SK-MEL-5 (cell line): ENCODE results near the gene CKM. TPM values are rescaled to one million over a fixed set of nuclear protein-coding genes. Genes with fewer than 3 reads are reported as not detected.

Experiments
- DNase-seq: peaks from one replicate; pipeline ENCODE4 v3.0.0-alpha.2; 2016; ENCODE audit warnings: low read depth, low spot score
- in situ Hi-C: cut with HindIII; loops from 2 replicates; pipeline ENCODE4 v1.10.0; 2016; ENCODE audit warnings: low sequenced_read_pairs, high pct_unique_total_duplicates, low pct_unique_long_range_greater_than_20kb
- total RNA-seq: library from RNA; depleted of rRNA; stranded (reverse); fragments of >200 nt; shearing (Covaris generic); gene quantifications from 2 replicates; pipeline ENCODE4 v1.2.3, GENCODE V29; 2014

Gene CKM
- total RNA-seq, 1 experiment from 2014 or later: not detected

- in situ Hi-C loops: no loop called here
Measured at GRCh38 chr19:45304141-45304926, 18.3 kb downstream of the CKM start.

GRCh38 chr19:45303269-45304060 lies 19.2 kb downstream of the CKM start:
- no peak for DNase-seq
- in situ Hi-C loops: no loop called here

More at GRCh38 chr19:45304141-45304926, 18.3 kb downstream of the CKM start:
- no peak for DNase-seq

GRCh38 chr19:45302416-45302815 lies 20.3 kb downstream of the CKM start:
- DNase-seq: no peak
- in situ Hi-C loops: no loop called here

GRCh38 chr19:45299719-45300118 lies 23.0 kb downstream of the CKM start:
- in situ Hi-C loops: no loop called here
- DNase-seq: no peak

GRCh38 chr19:45298264-45298663 lies 24.4 kb downstream of the CKM start:
- no peak for DNase-seq
- in situ Hi-C loops: no loop called here

GRCh38 chr19:45297674-45298073 lies 25.0 kb downstream of the CKM start:
- in situ Hi-C loops: no loop called here
- no peak for DNase-seq

GRCh38 chr19:45296355-45296754 lies 26.3 kb downstream of the CKM start:
- in situ Hi-C loops: no loop called here
- no peak for DNase-seq

- in situ Hi-C loops: no loop called here
- DNase-seq: no peak
Measured at GRCh38 chr19:45295873-45296272, 26.8 kb downstream of the CKM start.

- in situ Hi-C loops: no loop called here
Measured at GRCh38 chr19:45294291-45295029, 28.2 kb downstream of the CKM start.

GRCh38 chr19:45293682-45294081 lies 29.0 kb downstream of the CKM start:
- no peak for DNase-seq
- in situ Hi-C loops: no loop called here

More at GRCh38 chr19:45294291-45295029, 28.2 kb downstream of the CKM start:
- DNase-seq: no peak

GRCh38 chr19:45291834-45292233 lies 30.8 kb downstream of the CKM start:
- no peak for DNase-seq
- in situ Hi-C loops: no loop called here

- in situ Hi-C loops: no loop called here
Measured at GRCh38 chr19:45290381-45290931, 32.2 kb downstream of the CKM start.

GRCh38 chr19:45283443-45284033 lies 39.1 kb downstream of the CKM start:
- DNase-seq: no peak

More at GRCh38 chr19:45290381-45290931, 32.2 kb downstream of the CKM start:
- DNase-seq: no peak

GRCh38 chr19:45280471-45280961 lies 42.2 kb downstream of the CKM start:
- in situ Hi-C loops: no loop called here
- no peak for DNase-seq

More at GRCh38 chr19:45283443-45284033, 39.1 kb downstream of the CKM start:
- in situ Hi-C loops: no loop called here

- in situ Hi-C loops: no loop called here
- peak; percentile 17 for DNase-seq
Measured at GRCh38 chr19:45279587-45280192, 43.0 kb downstream of the CKM start.

- in situ Hi-C loops: no loop called here
- DNase-seq: no peak
Measured at GRCh38 chr19:45278087-45278486, 44.6 kb downstream of the CKM start.

GRCh38 chr19:45276284-45276687 lies 46.4 kb downstream of the CKM start:
- DNase-seq: no peak
- in situ Hi-C loops: no loop called here
